Dermis lymphatic vessel endothelial cell (primary cell): ENCODE data around the gene MYOT. TPM values are rescaled to one million over a fixed set of nuclear protein-coding genes. Genes with fewer than 3 reads are reported as not detected.

Source experiments
- total RNA-seq: library from RNA; depleted of rRNA; stranded (reverse); fragments of >200 nt; gene quantifications from 2 replicates; pipeline ENCODE4 v1.2.1, GENCODE V29; 2014

Gene MYOT
- not detected in 2 replicates for total RNA-seq

GRCh38 chr5:137867664-137868063 lies at the start of gene MYOT:
Gene MYOT (plus strand): TSS chr5:137867860. CDS start chr5:137870652, 2,792 bp downstream.

DNA sequence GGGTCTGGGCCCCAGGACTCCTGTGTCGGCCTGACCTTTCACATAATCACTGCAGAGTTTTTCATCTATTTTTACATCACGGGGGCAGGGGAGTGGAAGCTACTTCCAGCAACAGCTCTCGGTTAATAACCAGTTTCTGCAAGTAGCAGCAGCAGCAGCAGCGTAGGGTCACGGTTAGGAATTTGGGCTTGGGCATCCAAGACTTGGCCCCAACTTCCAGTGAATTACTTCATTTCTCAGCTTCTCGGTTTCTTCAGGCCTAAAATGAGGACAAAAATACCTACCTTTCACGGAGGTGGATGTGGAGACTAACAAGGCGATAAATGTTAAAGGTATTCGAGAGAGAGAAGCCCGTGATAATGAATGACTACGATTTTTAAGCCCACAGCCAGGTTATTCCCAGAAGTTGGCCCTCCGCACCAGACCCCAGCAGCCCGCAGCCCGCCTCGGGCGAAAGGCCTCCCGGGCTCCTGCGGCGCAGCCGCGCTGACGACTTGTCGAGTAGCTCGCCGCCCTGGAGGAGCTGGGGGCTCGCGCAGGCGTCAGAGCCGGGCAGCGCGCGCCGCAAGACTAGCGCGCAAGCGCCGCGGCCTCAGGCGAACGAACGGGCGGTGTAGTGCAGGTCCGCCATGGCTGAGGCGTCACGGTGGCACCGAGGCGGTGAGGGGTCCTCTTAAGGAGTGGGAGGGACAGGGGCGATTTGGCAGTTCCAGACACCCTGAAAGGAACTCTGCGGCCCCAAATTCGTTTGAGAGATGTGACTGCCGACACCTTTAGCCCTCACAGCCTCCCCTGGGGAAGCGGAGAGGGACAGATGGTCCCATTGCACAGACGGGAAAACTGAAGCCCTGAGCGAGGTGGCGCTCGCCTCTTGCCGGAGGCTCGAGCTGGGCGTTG lies 21.5 kb downstream of the MYOT start, which contains the start of gene PKD2L2:
Gene PKD2L2, plus strand, starts transcription at position 595 of the 897 bp plus-strand sequence. Its CDS starts 35 bp downstream, at position 630.

Other genes with a start within 250 kb of the MYOT start
- gene KLHL3, start 131.8 kb upstream of the MYOT start, total RNA-seq = 29.2 and 48.6 TPM in 2 replicates
- 17.3 and 19.8 TPM in 2 replicates for gene HNRNPA0, start 113.5 kb upstream of the MYOT start, total RNA-seq
- not detected in 2 replicates for gene PKD2L2, start 21.6 kb downstream of the MYOT start, total RNA-seq
- 21.1 and 23.6 TPM in 2 replicates for gene FAM13B, start 165.2 kb downstream of the MYOT start, total RNA-seq
- not detected in 2 replicates for gene WNT8A, start 216.2 kb downstream of the MYOT start, total RNA-seq